Measurements from ENCODE around the gene ALOX5.

ALOX5 gene

DNA sequence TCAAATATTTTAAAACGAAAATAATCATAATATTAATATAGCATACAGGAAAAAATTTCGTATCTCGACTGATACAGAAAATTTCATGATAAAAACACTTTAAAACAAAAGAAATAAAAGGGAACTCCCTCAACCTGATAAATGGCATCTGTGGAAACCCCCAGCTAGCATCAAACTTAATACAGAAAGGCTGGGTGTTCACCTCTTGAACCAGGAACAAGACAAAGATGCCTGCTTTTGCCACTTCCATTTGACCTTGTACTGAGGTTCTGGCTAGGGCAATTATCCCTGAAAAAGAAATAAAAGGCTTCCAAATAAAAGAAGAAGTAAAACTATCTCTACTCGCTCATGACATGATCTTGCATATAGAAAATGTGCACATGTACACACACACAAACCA is 2.5 kb upstream of the ALOX5 start:
- Histone ChIP-seq H3K4me2 (peak overlapping the region; percentile 76 to 99 (median 96)), H3K9me3 (replicated peaks in 1 of 11) (peaks cover 0 to 10% (median 8%) of the 10 kb centered on the region in 11 experiments; a peak in 11 of 22 replicates), H3K27me3 (peaks cover 0 to 5% (median 0%) of the 10 kb centered on the region in 11 experiments; a peak in 2 of 22 replicates), H4K20me1 (no peaks in the 10 kb centered on the region), H3K36me3 (peaks cover 0 to 16% (median 10%) of the 10 kb centered on the region in 11 experiments; a peak in 9 of 22 replicates), H3K4me3 (peak overlapping the region in 2 of 10 experiments; percentile 91 to 93; a peak in 2 of 20 replicates), H3K9ac (peak overlapping the region in 3 of 11 experiments; percentile 10 to 58 (median 37); a peak in 4 of 22 replicates), H3K27ac (peak overlapping the region in 9 of 11 experiments; percentile 16 to 83 (median 57); a peak in 12 of 22 replicates), H3K4me1 (peaks cover 54 to 82% (median 70%) of the 10 kb centered on the region in 10 experiments)
- TF ChIP-seq Cebpa-rat (IDR thresholded peaks at IDR 0.05): no peak

DNA sequence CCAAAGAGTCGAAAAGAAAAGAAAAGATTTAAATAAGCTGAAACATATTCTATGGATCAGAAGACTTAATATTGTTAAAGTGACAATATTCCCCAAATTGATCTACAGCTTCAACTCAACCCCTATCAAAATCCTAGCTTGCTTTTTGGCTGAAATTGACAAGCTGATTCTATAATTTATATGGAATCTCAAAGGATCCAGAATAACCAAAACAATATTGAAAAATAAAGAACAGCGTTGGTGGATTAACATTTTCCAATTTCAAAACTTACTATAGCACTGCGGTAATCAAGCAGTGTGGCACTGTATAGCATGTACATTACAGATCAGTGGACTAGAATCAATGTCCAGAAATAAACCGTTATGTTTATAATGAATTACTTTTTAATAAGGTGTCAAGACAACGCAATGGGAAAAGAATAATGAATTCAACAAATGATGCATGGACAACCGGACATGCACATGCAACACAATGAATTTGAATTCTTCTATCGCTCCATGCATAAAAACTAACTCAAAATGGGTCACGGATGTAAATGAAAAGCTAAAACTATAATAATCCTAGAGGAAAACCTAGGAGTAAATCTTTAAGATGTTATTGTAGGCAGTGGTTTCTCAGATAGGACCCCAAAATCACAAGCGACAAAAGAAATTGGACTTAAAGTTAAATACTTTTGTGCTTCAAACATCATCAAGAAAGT is 1.6 kb upstream of the ALOX5 start:
- Histone ChIP-seq H3K4me1 (peaks cover 63 to 91% (median 79%) of the 10 kb centered on the region in 10 experiments), H3K9ac (peak overlapping the region in 9 of 11 experiments; percentile 83 to 89 (median 87); a peak in 18 of 22 replicates), H3K27me3 (peaks cover 0 to 5% (median 0%) of the 10 kb centered on the region in 11 experiments; a peak in 2 of 22 replicates), H3K27ac (peak overlapping the region in 9 of 11 experiments; percentile 75 to 90 (median 85); a peak in 15 of 22 replicates), H3K9me3 (replicated peaks in 1 of 11) (peaks cover 0 to 8% (median 6%) of the 10 kb centered on the region in 11 experiments; a peak in 11 of 22 replicates), H4K20me1 (no peaks in the 10 kb centered on the region), H3K4me2 (peak overlapping the region; percentile 76 to 99 (median 96); a peak in 21 of 22 replicates), H3K36me3 (peaks cover 0 to 25% (median 11%) of the 10 kb centered on the region in 11 experiments; a peak in 11 of 22 replicates), H3K4me3 (peak overlapping the region; percentile 69 to 99 (median 92); a peak in 18 of 20 replicates)
- no peak for TF ChIP-seq Cebpa-rat (IDR thresholded peaks at IDR 0.05)

DNA sequence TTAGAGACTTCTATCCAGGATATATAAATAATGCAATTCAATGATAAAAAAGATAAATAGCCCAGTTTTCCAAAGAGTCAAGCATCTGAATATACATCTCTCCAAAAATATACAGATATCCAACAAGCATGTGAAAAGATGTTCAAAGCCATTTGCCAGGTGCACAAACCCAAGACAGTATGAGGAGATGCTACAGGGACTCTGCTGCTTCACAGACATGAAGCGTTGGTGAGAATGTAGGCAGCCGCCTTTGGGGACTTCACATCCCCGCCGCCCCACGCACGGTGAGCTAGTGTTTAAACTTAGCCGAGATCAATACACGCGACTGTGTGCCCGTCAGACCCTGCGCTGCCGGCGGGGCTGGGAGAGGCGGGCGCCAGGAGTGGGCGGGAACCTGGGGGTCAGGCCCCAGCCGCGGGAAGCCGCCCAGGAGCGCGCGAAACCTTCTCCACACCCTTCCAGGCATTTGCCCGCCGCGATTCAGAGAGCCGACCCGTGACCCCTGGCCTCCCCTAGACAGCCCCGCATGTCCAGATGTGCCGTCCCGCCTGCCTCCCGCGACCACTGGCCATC is 927 bp upstream of the ALOX5 start:
- Histone ChIP-seq H3K27ac (peak overlapping the region; percentile 43 to 90 (median 84); a peak in 21 of 22 replicates), H3K4me3 (peak overlapping the region; percentile 69 to 99 (median 92)), H3K9ac (peak overlapping the region; percentile 81 to 89 (median 87))

DNA sequence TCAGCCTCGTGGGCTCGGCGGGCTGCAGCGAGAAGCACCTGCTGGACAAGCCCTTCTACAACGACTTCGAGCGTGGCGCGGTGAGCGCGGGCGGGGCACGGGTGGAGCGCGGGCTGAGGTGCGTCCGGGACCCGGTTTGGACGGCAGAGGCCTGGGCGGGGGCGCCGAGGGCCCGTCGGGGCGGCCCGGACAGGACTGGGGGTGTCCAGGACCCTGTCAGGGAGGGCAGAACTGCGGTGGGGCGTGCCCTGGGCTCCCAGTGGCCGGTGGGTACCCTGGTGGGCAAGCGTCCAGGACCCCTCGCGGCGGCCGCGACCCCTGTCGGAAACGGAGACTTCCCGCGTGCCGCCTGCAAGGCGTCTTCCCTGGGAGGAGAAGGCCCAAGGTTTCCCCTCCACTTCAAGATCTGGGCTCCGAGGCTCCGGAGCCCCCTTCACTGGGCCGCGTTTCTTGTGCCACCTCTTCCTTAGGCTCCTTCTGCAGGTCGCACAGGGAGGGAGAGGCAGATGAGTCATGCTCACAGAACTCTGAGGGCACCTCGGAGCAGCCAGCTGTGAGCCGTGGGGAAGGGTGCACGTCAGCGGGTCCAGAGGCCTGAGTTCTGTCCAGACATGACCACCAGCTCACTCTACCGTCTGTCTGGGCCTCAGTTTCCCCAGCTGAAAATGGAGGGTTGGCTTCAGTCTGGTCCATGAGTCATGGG is 485 bp downstream of the ALOX5 start:
- no peak for TF ChIP-seq Cebpa-rat (IDR thresholded peaks at IDR 0.05)
- Histone ChIP-seq H3K27ac (peak overlapping the region; percentile 56 to 91 (median 85); a peak in 21 of 22 replicates), H3K36me3 (peaks cover 0 to 46% (median 26%) of the 10 kb centered on the region in 11 experiments; a peak in 15 of 22 replicates), H3K9ac (peak overlapping the region; percentile 79 to 89 (median 87)), H3K4me2 (peak overlapping the region; percentile 90 to 99 (median 98)), H3K27me3 (peaks cover 0 to 5% (median 0%) of the 10 kb centered on the region in 11 experiments; a peak in 2 of 22 replicates), H4K20me1 (peaks cover 0 to 16% (median 9%) of the 10 kb centered on the region in 11 experiments; a peak in 14 of 22 replicates), H3K4me3 (peak overlapping the region; percentile 69 to 99 (median 92)), H3K4me1 (peaks cover 79 to 97% (median 86%) of the 10 kb centered on the region in 10 experiments), H3K9me3 (replicated peaks in 1 of 11) (no peaks in the 10 kb centered on the region)

More for the DNA sequence above, 927 bp upstream of the ALOX5 start:
- H3K27me3 ChIP-seq: peaks cover 0 to 5% (median 0%) of the 10 kb centered on the region in 11 experiments; a peak in 2 of 22 replicates
- no peak for TF ChIP-seq Cebpa-rat (IDR thresholded peaks at IDR 0.05)
- peaks cover 70 to 96% (median 84%) of the 10 kb centered on the region in 10 experiments for H3K4me1 ChIP-seq
- H3K9me3 ChIP-seq (replicated peaks in 1 of 11): peaks cover 0 to 1% (median 0%) of the 10 kb centered on the region in 11 experiments; a peak in 4 of 22 replicates
- H3K4me2 ChIP-seq: peak overlapping the region; percentile 76 to 99 (median 96)
- peaks cover 0 to 32% (median 12%) of the 10 kb centered on the region in 11 experiments; a peak in 12 of 22 replicates for H3K36me3 ChIP-seq
- H4K20me1 ChIP-seq: peaks cover 0 to 2% (median 0%) of the 10 kb centered on the region in 11 experiments; a peak in 2 of 22 replicates

DNA sequence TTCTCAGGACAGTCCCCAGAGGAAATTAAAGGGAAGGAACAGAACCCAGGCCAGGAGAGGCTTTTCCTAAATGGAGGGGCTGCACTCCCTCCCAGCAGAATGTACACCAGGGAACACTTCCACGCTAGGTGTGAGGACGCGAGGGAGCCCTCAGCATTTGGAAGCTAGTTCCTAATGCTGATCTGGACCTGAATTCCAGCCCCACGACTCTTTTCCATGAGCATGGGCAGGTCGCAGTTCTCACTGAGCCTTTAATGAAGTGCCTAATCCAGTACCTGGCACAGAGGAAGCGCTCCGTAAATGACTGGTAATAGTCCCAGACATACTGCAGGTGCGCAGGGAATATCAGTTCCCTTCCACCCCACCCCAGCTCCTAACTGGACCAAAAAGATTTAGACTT is 1.1 kb downstream of the ALOX5 start:
- H3K27me3 ChIP-seq: peaks cover 0 to 5% (median 0%) of the 10 kb centered on the region in 11 experiments; a peak in 2 of 22 replicates

DNA sequence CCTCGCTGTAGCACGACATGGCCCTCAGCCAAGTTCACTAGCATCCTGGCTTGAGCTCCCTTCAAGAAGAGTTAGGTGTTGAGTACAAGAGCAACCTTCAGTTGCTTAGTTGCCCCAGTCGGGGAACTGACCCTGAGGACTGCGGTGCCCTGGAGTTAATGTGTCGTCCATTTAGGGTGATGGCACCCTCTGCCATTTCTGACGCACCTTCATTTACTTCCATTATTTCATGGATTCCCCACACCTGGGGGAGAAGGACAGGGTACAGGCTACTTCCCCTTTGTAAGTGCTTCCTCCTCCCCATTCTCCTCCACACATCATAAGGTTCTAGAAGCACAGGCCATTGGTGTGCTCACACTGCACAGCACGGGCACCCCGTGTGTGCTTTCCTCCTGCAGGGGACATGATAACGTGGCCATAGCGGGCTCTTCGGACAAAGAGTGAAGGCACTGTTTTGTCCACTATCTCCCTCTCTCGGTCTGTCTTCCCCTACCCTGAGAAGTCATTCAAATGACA is 1.8 kb downstream of the ALOX5 start:
- H3K9me3 ChIP-seq (replicated peaks in 1 of 11): no peaks in the 10 kb centered on the region
- H3K9ac ChIP-seq: peak overlapping the region; percentile 79 to 89 (median 87); a peak in 21 of 22 replicates

More for the DNA sequence above, 1.1 kb downstream of the ALOX5 start:
- Histone ChIP-seq H3K4me3 (peak overlapping the region; percentile 69 to 99 (median 92)), H3K9ac (peak overlapping the region; percentile 79 to 89 (median 87)), H3K4me2 (peak overlapping the region; percentile 90 to 99 (median 98)), H3K27ac (peak overlapping the region; percentile 56 to 91 (median 85); a peak in 21 of 22 replicates), H3K36me3 (peaks cover 0 to 52% (median 32%) of the 10 kb centered on the region in 11 experiments; a peak in 16 of 22 replicates), H3K9me3 (replicated peaks in 1 of 11) (no peaks in the 10 kb centered on the region), H4K20me1 (peaks cover 0 to 22% (median 15%) of the 10 kb centered on the region in 11 experiments; a peak in 16 of 22 replicates), H3K4me1 (peaks cover 79 to 95% (median 87%) of the 10 kb centered on the region in 10 experiments)
- no peak for TF ChIP-seq Cebpa-rat (IDR thresholded peaks at IDR 0.05)

DNA sequence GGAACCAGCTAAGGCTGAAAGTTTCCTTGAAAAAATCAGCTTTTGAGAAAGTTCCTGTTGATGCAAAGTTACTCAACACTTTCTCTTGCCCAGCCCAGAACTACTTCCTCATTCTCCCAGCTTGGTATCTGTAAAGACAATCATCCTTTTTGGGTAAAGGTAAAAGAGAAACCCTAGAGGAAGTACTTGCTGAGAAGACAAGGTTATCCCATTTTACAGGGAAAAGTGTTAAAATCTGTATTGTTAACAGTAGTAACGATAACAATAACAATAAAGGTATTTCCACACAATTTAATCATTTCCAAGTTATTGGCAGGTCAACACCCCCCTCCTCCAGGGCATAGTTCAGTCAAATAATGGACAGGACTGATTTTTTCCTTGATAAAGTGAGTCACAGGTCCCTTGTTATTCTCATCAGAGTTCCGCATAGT is 2.4 kb downstream of the ALOX5 start:
- Histone ChIP-seq H3K9me3 (replicated peaks in 1 of 11) (no peaks in the 10 kb centered on the region), H3K27me3 (peaks cover 0 to 5% (median 0%) of the 10 kb centered on the region in 11 experiments; a peak in 2 of 22 replicates), H3K27ac (peak overlapping the region; percentile 10 to 89 (median 85); a peak in 21 of 22 replicates), H3K9ac (peak overlapping the region; percentile 52 to 75 (median 69); a peak in 19 of 22 replicates), H3K4me2 (peak overlapping the region; percentile 67 to 99 (median 94)), H4K20me1 (peaks cover 0 to 35% (median 27%) of the 10 kb centered on the region in 11 experiments; a peak in 19 of 22 replicates), H3K4me1 (peaks cover 79 to 93% (median 84%) of the 10 kb centered on the region in 10 experiments), H3K4me3 (peak overlapping the region in 9 of 10 experiments; percentile 24 to 69 (median 53); a peak in 16 of 20 replicates), H3K36me3 (peaks cover 0 to 65% (median 45%) of the 10 kb centered on the region in 11 experiments; a peak in 17 of 22 replicates)
- peak in 4 of 11 experiments; percentile 12 to 59 (median 26); a peak in 5 of 22 replicates for TF ChIP-seq Cebpa-rat (IDR thresholded peaks at IDR 0.05)

More for the DNA sequence above, 1.8 kb downstream of the ALOX5 start:
- Histone ChIP-seq H3K27me3 (peaks cover 0 to 5% (median 0%) of the 10 kb centered on the region in 11 experiments; a peak in 2 of 22 replicates), H3K4me2 (peak overlapping the region; percentile 90 to 99 (median 98)), H3K4me1 (peaks cover 79 to 95% (median 87%) of the 10 kb centered on the region in 10 experiments), H3K36me3 (peaks cover 0 to 59% (median 38%) of the 10 kb centered on the region in 11 experiments; a peak in 16 of 22 replicates), H4K20me1 (peaks cover 0 to 28% (median 21%) of the 10 kb centered on the region in 11 experiments; a peak in 18 of 22 replicates), H3K27ac (peak overlapping the region; percentile 6 to 91 (median 85); a peak in 21 of 22 replicates), H3K4me3 (peak overlapping the region; percentile 69 to 99 (median 92))
- no peak for TF ChIP-seq Cebpa-rat (IDR thresholded peaks at IDR 0.05)

Data from BLaER1 treated with 17β-estradiol and CSF1 and Interleukin-3, amounts not matched to agents 10 nM and 100 nM (cell line).